Activated T-cell treated with anti-CD3 and anti-CD28 coated beads, Interleukin-2, amount 50 U/mL, for 24 hours (primary cell): Measurements from ENCODE around the gene MIF.
"Not testable (repeated sequence)": the region's sequence is repeated elsewhere in the genome, so short reads cannot be mapped to it uniquely, and the experiment has no call there.

ENCODE experiments used
- DNase-seq: peaks from one replicate; pipeline ENCODE4 v3.0.0-alpha.2; 2020
- H3K27ac Mint-ChIP-seq: 2 replicates; pipeline ENCODE4 v1.8.0; 2020; ENCODE audit warnings: mild to moderate bottlenecking, mixed read lengths
- H3K27me3 Mint-ChIP-seq: 2 replicates; pipeline ENCODE4 v1.8.0; 2020; ENCODE audit warnings: mixed read lengths
- H3K36me3 Mint-ChIP-seq: 2 replicates; pipeline ENCODE4 v1.8.0; 2020; ENCODE audit warnings: low read depth, mixed read lengths
- H3K4me1 Mint-ChIP-seq: 2 replicates; pipeline ENCODE4 v1.8.0; 2020; ENCODE audit warnings: low read depth, mixed read lengths
- H3K4me3 Mint-ChIP-seq: 2 replicates; pipeline ENCODE4 v1.8.0; 2020; ENCODE audit warnings: mild to moderate bottlenecking, moderate library complexity, mixed read lengths
- H3K9me3 Mint-ChIP-seq: 2 replicates; pipeline ENCODE4 v1.8.0; 2020; ENCODE audit warnings: mixed read lengths

MIF gene

DNA sequence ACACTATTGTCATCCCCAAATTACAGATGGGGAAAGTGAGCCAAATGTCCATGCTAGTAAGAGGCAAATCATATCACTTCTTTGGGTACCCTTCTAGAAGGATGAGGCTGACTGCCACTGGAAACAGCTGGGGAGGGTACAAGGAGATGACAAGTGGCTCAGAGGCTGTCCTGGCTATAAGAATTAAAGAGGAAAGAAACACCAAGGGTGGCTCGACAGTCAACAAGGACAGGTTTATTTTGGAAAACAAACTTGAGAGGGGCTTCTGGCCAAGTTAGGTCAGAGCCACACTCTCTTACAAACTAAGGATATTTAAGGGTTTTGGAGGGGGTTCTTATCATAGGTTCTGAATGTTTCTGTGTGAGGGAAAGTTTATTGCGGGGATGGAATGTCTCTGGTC lies 2.1 kb upstream of the MIF start:
- peaks cover 31% of the 10 kb centered on the region for H3K36me3 Mint-ChIP-seq
- peaks cover 29% of the 10 kb centered on the region for H3K4me1 Mint-ChIP-seq
- DNase-seq = no peak
- no peaks in the 10 kb centered on the region for H3K27me3 Mint-ChIP-seq
- H3K9me3 Mint-ChIP-seq = no peaks in the 10 kb centered on the region
- H3K27ac Mint-ChIP-seq = no peak overlapping the region
- H3K4me3 Mint-ChIP-seq = no peak overlapping the region

DNA sequence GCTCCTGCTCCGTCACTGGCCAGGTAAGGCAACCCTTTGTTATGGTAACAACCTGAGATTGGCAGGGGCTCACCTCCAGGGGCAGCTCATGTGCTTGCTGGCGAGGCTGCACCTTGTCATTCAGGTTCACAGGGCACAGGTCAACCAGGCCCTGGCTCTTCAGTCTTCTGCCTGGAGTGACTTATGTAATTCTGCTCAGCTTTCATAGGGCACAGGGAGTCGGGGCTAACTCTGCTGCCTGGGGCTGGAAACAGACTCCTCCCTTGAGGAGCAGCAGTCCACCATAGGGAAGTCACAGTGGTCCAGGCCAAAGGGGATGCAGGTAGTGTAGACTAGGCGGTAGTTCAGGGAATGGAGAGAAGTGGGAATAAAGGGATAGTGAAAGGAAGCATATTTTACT lies 1.5 kb upstream of the MIF start:
- peaks cover 36% of the 10 kb centered on the region for H3K36me3 Mint-ChIP-seq
- no peak for DNase-seq
- peak overlapping the region; percentile 64 for H3K27ac Mint-ChIP-seq
- peak overlapping the region; percentile 97 for H3K4me3 Mint-ChIP-seq
- no peaks in the 10 kb centered on the region for H3K27me3 Mint-ChIP-seq
- peaks cover 32% of the 10 kb centered on the region for H3K4me1 Mint-ChIP-seq
- H3K9me3 Mint-ChIP-seq = no peaks in the 10 kb centered on the region

GRCh38 chr22:23893121-23893944 lies 850 bp upstream of the MIF start:
- Mint-ChIP-seq H3K9me3 (no peaks in the 10 kb centered on the region), H3K27me3 (no peaks in the 10 kb centered on the region), H3K4me1 (peaks cover 32% of the 10 kb centered on the region), H3K36me3 (peaks cover 42% of the 10 kb centered on the region), H3K27ac (peak overlapping the region; percentile 100), H3K4me3 (peak overlapping the region; percentile 97)
- no peak for DNase-seq

DNA sequence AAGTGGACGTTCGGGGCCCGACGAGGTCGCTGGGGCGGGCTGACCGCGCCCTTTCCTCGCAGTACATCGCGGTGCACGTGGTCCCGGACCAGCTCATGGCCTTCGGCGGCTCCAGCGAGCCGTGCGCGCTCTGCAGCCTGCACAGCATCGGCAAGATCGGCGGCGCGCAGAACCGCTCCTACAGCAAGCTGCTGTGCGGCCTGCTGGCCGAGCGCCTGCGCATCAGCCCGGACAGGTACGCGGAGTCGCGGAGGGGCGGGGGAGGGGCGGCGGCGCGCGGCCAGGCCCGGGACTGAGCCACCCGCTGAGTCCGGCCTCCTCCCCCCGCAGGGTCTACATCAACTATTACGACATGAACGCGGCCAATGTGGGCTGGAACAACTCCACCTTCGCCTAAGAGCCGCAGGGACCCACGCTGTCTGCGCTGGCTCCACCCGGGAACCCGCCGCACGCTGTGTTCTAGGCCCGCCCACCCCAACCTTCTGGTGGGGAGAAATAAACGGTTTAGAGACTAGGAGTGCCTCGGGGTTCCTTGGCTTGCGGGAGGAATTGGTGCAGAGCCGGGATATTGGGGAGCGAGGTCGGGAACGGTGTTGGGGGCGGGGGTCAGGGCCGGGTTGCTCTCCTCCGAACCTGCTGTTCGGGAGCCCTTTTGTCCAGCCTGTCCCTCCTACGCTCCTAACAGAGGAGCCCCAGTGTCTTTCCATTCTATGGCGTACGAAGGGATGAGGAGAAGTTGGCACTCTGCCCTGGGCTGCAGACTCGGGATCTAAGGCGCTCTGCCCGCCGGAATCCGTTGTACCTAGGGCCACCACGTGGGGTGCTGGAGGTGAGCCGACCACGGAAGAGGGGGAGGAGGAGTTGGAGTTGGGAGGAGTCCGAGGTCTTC lies 771 bp downstream of the MIF start:
- peaks cover 32% of the 10 kb centered on the region for H3K4me1 Mint-ChIP-seq
- peak; percentile 82 for DNase-seq
- H3K27me3 Mint-ChIP-seq = no peaks in the 10 kb centered on the region
- H3K4me3 Mint-ChIP-seq = peak overlapping the region; percentile 97
- peak overlapping the region; percentile 100 for H3K27ac Mint-ChIP-seq
- no peaks in the 10 kb centered on the region for H3K9me3 Mint-ChIP-seq
- peaks cover 55% of the 10 kb centered on the region for H3K36me3 Mint-ChIP-seq

GRCh38 chr22:23895599-23896144 lies 1.5 kb downstream of the MIF start:
- DNase-seq = no peak
- Mint-ChIP-seq H3K27ac (peak overlapping the region; percentile 100), H3K4me1 (peaks cover 32% of the 10 kb centered on the region), H3K27me3 (no peaks in the 10 kb centered on the region), H3K9me3 (no peaks in the 10 kb centered on the region), H3K4me3 (peak overlapping the region; percentile 97), H3K36me3 (peaks cover 59% of the 10 kb centered on the region)

DNA sequence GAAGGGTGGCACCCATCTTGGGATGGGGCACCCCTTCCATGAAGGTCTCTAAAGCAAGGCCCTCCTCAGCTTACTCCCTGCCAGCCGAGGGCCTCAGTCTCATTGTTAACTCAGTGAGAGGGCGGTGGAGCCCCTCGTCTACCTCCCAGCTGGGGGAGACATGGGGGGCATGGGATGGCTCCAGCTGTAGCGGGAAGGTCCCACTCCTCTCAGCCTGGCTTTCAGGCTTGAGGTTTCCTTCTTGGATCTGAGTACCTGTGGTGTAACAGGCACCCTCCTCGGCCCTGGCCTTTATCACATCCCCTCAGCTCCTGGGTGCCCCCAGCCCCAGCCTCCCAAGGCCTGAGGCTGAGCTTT lies 2.0 kb downstream of the MIF start:
- H3K36me3 Mint-ChIP-seq = peaks cover 60% of the 10 kb centered on the region
- H3K27me3 Mint-ChIP-seq = no peaks in the 10 kb centered on the region
- peak overlapping the region; percentile 97 for H3K4me3 Mint-ChIP-seq
- H3K9me3 Mint-ChIP-seq = no peaks in the 10 kb centered on the region
- no peak for DNase-seq
- peaks cover 32% of the 10 kb centered on the region for H3K4me1 Mint-ChIP-seq
- H3K27ac Mint-ChIP-seq = peak overlapping the region; percentile 100

GRCh38 chr22:23896523-23897186 lies 2.5 kb downstream of the MIF start:
- H3K36me3 Mint-ChIP-seq = peaks cover 60% of the 10 kb centered on the region
- peaks cover 32% of the 10 kb centered on the region for H3K4me1 Mint-ChIP-seq
- no peak for DNase-seq
- H3K27ac Mint-ChIP-seq = peak overlapping the region; percentile 100
- no peaks in the 10 kb centered on the region for H3K27me3 Mint-ChIP-seq
- H3K4me3 Mint-ChIP-seq = peak overlapping the region; percentile 97
- no peaks in the 10 kb centered on the region for H3K9me3 Mint-ChIP-seq

GRCh38 chr22:23897320-23897719 lies 3.1 kb downstream of the MIF start:
- H3K4me3 Mint-ChIP-seq = peak overlapping the region; percentile 97
- H3K36me3 Mint-ChIP-seq = peaks cover 60% of the 10 kb centered on the region
- H3K27ac Mint-ChIP-seq = peak overlapping the region; percentile 100
- DNase-seq = no peak
- peaks cover 32% of the 10 kb centered on the region for H3K4me1 Mint-ChIP-seq
- H3K27me3 Mint-ChIP-seq = no peaks in the 10 kb centered on the region
- H3K9me3 Mint-ChIP-seq = no peaks in the 10 kb centered on the region

GRCh38 chr22:23898006-23898974 lies 4.1 kb downstream of the MIF start:
- no peaks in the 10 kb centered on the region for H3K27me3 Mint-ChIP-seq
- H3K27ac Mint-ChIP-seq = peak overlapping the region; percentile 64
- peaks cover 60% of the 10 kb centered on the region for H3K36me3 Mint-ChIP-seq
- no peak overlapping the region for H3K4me3 Mint-ChIP-seq
- peaks cover 27% of the 10 kb centered on the region for H3K4me1 Mint-ChIP-seq
- no peaks in the 10 kb centered on the region for H3K9me3 Mint-ChIP-seq
- no peak for DNase-seq

GRCh38 chr22:23899042-23899745 lies 5.0 kb downstream of the MIF start:
- Mint-ChIP-seq H3K4me1 (peaks cover 20% of the 10 kb centered on the region), H3K36me3 (peaks cover 59% of the 10 kb centered on the region), H3K27ac (peak overlapping the region; percentile 27)

GRCh38 chr22:23900227-23900626 lies 6.0 kb downstream of the MIF start:
- not testable (repeated sequence) for H3K27me3 Mint-ChIP-seq, DNase-seq, H3K27ac Mint-ChIP-seq, H3K9me3 Mint-ChIP-seq, H3K4me3 Mint-ChIP-seq
- Mint-ChIP-seq H3K4me1 (peaks cover 20% of the 10 kb centered on the region), H3K36me3 (peaks cover 52% of the 10 kb centered on the region)

More at GRCh38 chr22:23899042-23899745, 5.0 kb downstream of the MIF start:
- DNase-seq = no peak
- no peaks in the 10 kb centered on the region for H3K9me3 Mint-ChIP-seq
- H3K27me3 Mint-ChIP-seq = no peaks in the 10 kb centered on the region
- H3K4me3 Mint-ChIP-seq = no peak overlapping the region

GRCh38 chr22:23901600-23901999 lies 7.4 kb downstream of the MIF start:
- Mint-ChIP-seq H3K27me3 (no peaks in the 10 kb centered on the region), H3K4me3 (no peak overlapping the region), H3K4me1 (peaks cover 7% of the 10 kb centered on the region), H3K9me3 (no peaks in the 10 kb centered on the region), H3K36me3 (peaks cover 38% of the 10 kb centered on the region), H3K27ac (no peak overlapping the region)
- DNase-seq = no peak
